Fibroblast of skin of left biceps (primary cell): ENCODE measurements around the gene ACSM5.
"Not testable (repeated sequence)": the region's sequence is repeated elsewhere in the genome, so short reads cannot be mapped to it uniquely, and the experiment has no call there.

Experiments used
- DNase-seq, 2 experiments: peaks; one replicate each; pipeline ENCODE4 v3.0.0-alpha.2; 2013; ENCODE audit warnings: low read depth in 2 of 2

The ACSM5 gene

DNA sequence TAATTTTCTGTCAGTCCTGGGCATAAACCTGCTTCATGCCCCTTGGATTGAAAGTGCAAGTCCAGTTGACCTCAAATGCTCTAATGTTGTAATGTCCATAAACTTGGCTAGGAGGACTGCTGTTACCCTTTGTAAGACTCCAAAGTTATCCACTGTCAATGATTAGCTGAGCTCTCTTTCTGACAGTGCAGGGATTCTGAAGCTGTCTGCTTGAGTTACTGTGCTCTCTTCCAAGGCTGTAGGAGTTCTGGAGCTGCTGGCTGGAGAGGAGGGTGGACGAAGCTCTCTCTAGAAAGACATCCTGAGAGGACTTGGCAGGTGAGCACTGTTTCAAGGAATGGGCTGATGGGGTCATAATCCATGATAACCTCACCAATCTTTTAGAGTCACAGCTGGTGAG is 42.0 kb downstream of the ACSM5 start, which contains the start of gene ACSM2A:
ACSM2A (plus strand) TSS at position 158 of the 400 bp plus-strand sequence. CDS start 8,594 bp downstream, outside the sequence.
- not testable (repeated sequence) for DNase-seq

- DNase-seq, result not testable (repeated sequence)
Observed at GRCh38 chr16:20453633-20454032, 44.3 kb downstream of the ACSM5 start.

GRCh38 chr16:20459227-20459626 is 49.9 kb downstream of the ACSM5 start:
- not testable (repeated sequence) for DNase-seq

- DNase-seq, result not testable (repeated sequence)
Observed at GRCh38 chr16:20460313-20460712, 51.0 kb downstream of the ACSM5 start.

- DNase-seq, result not testable (repeated sequence)
Observed at GRCh38 chr16:20468954-20469353, 59.6 kb downstream of the ACSM5 start.

DNA sequence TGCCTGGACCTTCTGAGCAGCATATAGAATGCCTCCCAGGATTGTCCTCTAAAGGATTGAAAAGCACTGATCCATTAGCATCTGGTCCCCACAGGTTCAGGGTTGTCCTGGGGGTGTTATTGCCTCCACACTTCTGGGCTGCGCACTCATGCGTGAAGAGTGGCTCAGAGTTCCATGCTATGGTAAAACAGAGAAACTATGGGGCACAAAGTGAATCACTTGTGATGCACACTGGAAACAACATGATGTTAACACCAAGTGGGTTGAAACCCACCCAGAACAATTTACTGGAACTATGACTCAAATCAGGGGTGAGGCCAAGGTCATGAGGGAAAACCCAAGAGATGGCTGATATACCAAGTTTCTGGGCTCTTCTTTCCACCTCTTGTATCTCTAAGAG is 60.6 kb downstream of the ACSM5 start:
- not testable (repeated sequence) for DNase-seq

GRCh38 chr16:20470732-20471131 is 61.4 kb downstream of the ACSM5 start:
- DNase-seq, result not testable (repeated sequence)

DNA sequence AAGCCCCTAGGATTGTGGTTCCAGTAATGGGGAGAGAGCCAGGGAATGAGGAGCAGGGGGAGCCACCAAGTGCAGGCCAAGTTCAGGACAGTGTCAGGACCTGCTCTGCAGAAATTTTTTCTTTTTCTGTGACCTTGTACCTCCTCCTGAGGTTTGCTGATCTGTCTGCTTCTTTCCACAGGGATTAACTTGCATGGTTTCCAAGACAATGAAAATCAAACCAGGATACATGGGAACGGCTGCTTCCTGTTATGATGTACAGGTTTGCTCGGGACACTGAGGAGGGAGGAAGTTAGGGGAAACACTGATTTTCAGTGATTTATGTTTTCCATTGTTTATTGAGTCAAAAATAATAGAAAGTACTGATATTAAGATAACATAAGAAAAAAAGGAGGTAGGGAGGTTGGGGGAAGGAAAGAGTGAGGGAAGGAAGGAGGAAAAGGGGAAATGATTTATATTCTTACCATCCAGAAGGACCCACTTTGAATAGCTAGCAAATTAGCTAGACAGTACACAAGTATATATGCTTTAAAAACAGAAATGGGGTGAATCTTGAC is 67.9 kb downstream of the ACSM5 start:
- DNase-seq, result not testable (repeated sequence)

DNA sequence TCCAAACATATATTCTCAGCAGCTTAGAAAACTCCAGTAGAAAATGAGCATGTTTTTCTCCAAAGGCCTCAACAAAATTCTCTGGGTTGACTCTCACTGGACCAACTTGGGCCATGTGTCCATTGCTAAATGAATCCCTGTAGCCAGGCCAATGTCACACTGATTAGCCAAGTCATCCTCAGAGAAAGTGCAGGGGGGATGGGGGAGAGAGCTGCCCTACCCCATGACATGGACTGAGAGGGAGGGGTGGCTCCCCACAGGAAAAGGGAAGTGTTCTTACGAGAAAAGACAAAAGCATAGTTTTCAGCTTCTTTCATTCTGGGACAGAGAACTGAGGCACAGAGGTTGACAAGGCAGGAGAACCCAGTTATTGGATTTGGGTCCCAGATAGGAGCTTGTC is 74.7 kb downstream of the ACSM5 start:
- not testable (repeated sequence) for DNase-seq

- no peak for DNase-seq
Observed at GRCh38 chr16:20484726-20485125, 75.4 kb downstream of the ACSM5 start.

DNA sequence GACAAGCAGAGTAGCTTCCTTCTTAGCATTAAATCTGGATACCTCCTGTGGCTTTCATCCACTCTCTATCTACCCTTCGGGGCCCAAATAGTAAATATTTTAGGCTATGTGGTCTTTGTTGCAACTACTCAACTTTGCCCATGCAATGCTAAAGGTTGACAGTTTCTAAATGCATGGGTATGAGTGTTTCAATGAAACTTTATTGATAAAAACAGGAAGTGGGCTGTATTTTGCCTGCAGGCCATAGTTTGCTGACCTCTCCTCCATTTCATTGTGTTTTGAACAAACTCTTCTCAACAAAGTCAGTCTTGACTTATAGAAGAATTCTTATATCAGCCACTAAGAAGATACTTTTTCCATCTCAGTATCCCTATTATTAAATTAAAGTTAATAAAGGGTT is 76.1 kb downstream of the ACSM5 start:
- DNase-seq, result no peak
